Small intestine (tissue), 7 donors: ENCODE data around the gene RAB24. TPM values are rescaled to one million over a fixed set of nuclear protein-coding genes. Genes with fewer than 3 reads are reported as not detected.

Source experiments
- DNase-seq, 2 donors: peaks; one replicate each; pipeline versions ENCODE4 v3.0.0 to v3.0.0-alpha.2; 2013
- FAIRE-seq: peaks from 2 replicates; lab custom pipeline; 2012; peaks lifted over from hg19 to GRCh38; lab: Jason Lieb, UNC
- H3K27ac ChIP-seq, 3 donors: one replicate each; pipeline ENCODE4 v1.5.1; 2013; ENCODE audit warnings: low read length in 2 of 3, mild to moderate bottlenecking in 2 of 3, control low read depth in 1 of 3, inconsistent platforms in 1 of 3, low read depth in 1 of 3, moderate library complexity in 1 of 3
- H3K27me3 ChIP-seq, 3 donors: one replicate each; pipeline ENCODE4 v1.6.1; 2013; ENCODE audit warnings: low read length in 3 of 3, inconsistent platforms in 1 of 3; ENCODE audit not compliant: control insufficient read depth in 3 of 3, insufficient read depth in 3 of 3
- H3K36me3 ChIP-seq, 3 donors: one replicate each; pipeline ENCODE4 v1.6.1; 2013; ENCODE audit warnings: low read length in 3 of 3, inconsistent platforms in 1 of 3, low read depth in 1 of 3, mild to moderate bottlenecking in 1 of 3, moderate library complexity in 1 of 3; ENCODE audit not compliant: control insufficient read depth in 3 of 3, insufficient read depth in 2 of 3
- H3K4me1 ChIP-seq, 3 donors: one replicate each; pipeline ENCODE4 v1.6.1; 2013; ENCODE audit warnings: low read length in 2 of 3, inconsistent platforms in 1 of 3, low read depth in 1 of 3, mild to moderate bottlenecking in 1 of 3, moderate library complexity in 1 of 3; ENCODE audit not compliant: control insufficient read depth in 3 of 3, insufficient read depth in 2 of 3
- H3K4me3 ChIP-seq, 3 donors: one replicate each; pipeline ENCODE4 v1.5.1; 2013; ENCODE audit warnings: low read length in 3 of 3, control low read depth in 1 of 3, inconsistent platforms in 1 of 3, low read depth in 1 of 3, mild to moderate bottlenecking in 1 of 3, moderate library complexity in 1 of 3
- H3K9me3 ChIP-seq, 2 donors: one replicate each; pipeline ENCODE4 v1.6.1; 2013; ENCODE audit warnings: low read depth in 1 of 2, low read length in 1 of 2; ENCODE audit not compliant: control insufficient read depth in 2 of 2, insufficient read depth in 1 of 2
- WGBS, 3 donors: extraction: QIAGEN DNeasy Blood & Tissue Kit; methylation state at CpG; one replicate each; pipeline ENCODE4 v1.1.7; 2013; 5-methylcytosine and 5-hydroxymethylcytosine counted together
- polyA plus RNA-seq, 4 donors: library from polyadenylated mRNA; stranded (reverse) in 3 of 4; unstranded in 1 of 4; fragments of 200-250 nt in 3 of 4; fragments of 120-200 nt in 1 of 4; gene quantifications; one replicate each; pipeline versions ENCODE4 v1.2.1 to v1.2.3, GENCODE V29; 2013
- donor health status: healthy with polysubstance abuse.
- donor health status: control.
- donor health status: control.
- donor health status: Bipolar disorder and iron deficiency.
- donor health status: healthy.

Gene RAB24
- polyA plus RNA-seq, 4 donors = 48.1 to 80.1 (median 73.0) TPM

DNA sequence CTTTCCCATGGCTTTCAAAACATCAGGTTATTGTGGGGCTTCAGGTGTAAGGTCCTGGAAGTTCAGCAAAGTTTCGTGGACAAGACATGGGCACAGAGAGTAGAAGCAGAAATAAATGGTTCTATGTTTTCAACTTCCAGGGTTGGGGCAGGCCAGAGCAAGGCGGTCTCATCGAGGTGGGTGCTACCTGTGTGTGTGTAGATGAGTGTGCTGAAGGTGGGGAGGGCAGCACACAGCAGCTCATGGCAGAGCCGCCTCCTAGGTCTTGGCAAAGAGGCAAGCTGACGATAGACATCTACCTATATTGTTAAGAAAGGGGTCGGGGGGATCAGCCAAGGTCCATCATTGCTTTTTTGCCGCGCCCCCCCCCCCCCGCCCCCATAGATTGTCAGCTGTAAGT is 3.8 kb downstream of the RAB24 start:
- H3K27me3 ChIP-seq = no peaks in the 10 kb centered on the region
- peak overlapping the region in 2 of 3 donors; percentile 82 to 96 for H3K27ac ChIP-seq
- no peak overlapping the region for H3K4me3 ChIP-seq
- peak in 1 of 2 donors; percentile 55 for DNase-seq
- H3K4me1 ChIP-seq = peaks cover 7 to 71% (median 10%) of the 10 kb centered on the region in 3 donors
- peaks cover 0 to 55% (median 7%) of the 10 kb centered on the region in 3 donors for H3K36me3 ChIP-seq
- WGBS, 3 donors = 52 to 55% (median 55%) methylated on average over 9 of the region's 9 CpGs
- FAIRE-seq = no peak
- no peaks in the 10 kb centered on the region for H3K9me3 ChIP-seq

DNA sequence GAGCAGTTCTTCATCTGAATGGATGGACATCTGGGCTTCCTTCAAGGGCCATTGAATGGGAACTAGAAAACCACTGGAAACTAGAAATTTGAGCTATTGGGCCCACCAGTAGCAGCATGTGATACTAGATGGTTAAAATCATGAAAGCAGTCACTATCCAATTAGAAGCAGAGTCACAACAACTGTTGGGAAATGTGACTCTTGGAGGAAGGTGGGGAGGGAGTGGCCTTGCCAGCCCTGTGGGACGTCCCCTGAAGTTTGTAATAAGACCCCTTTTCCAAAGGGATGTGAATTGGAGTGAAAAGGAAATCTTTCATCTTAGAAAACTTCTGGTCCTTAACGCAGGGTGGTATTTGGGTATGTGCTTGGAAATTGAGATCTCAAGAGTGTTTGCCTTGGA is 5.6 kb downstream of the RAB24 start:
- H3K4me3 ChIP-seq = no peak overlapping the region
- H3K36me3 ChIP-seq = peaks cover 7 to 67% (median 20%) of the 10 kb centered on the region in 3 donors
- FAIRE-seq = no peak
- no peaks in the 10 kb centered on the region for H3K27me3 ChIP-seq
- H3K4me1 ChIP-seq = peaks cover 7 to 71% (median 10%) of the 10 kb centered on the region in 3 donors
- 86 to 94% (median 90%) methylated on average over 2 of the region's 2 CpGs for WGBS, 3 donors
- DNase-seq = no peak
- H3K27ac ChIP-seq = peak overlapping the region in 1 of 3 donors; percentile 96
- no peaks in the 10 kb centered on the region for H3K9me3 ChIP-seq

DNA sequence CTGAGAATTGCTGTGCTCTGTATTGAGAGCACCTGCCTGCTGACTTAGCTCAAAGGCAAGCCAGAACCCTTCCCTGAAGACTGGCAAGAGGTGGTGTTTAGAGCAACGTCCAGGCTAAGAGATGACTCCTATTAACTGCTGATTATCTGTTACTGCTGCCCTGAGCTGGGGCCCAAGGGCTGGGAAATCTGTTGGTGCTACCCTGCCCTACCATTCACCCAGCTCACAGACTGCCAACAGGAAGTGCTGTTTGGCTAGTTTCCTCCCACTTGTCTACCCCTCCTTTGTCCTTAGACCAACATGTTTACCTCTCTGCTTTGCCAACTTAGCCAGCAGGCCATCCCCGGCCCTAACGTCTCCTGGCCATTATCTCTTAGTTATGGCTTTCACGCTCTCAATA is 6.9 kb downstream of the RAB24 start:
- FAIRE-seq (no peak), DNase-seq (peak in 1 of 2 donors; percentile 62)
- WGBS, 3 donors = 42 to 48% (median 42%) methylated on average over 4 of the region's 4 CpGs
- peak overlapping the region in 2 of 3 donors; percentile 9 to 76 for H3K27ac ChIP-seq
- H3K27me3 ChIP-seq = no peaks in the 10 kb centered on the region
- H3K9me3 ChIP-seq = no peaks in the 10 kb centered on the region
- peaks cover 7 to 61% (median 10%) of the 10 kb centered on the region in 3 donors for H3K4me1 ChIP-seq
- H3K4me3 ChIP-seq = no peak overlapping the region
- H3K36me3 ChIP-seq = peaks cover 17 to 64% (median 32%) of the 10 kb centered on the region in 3 donors

DNA sequence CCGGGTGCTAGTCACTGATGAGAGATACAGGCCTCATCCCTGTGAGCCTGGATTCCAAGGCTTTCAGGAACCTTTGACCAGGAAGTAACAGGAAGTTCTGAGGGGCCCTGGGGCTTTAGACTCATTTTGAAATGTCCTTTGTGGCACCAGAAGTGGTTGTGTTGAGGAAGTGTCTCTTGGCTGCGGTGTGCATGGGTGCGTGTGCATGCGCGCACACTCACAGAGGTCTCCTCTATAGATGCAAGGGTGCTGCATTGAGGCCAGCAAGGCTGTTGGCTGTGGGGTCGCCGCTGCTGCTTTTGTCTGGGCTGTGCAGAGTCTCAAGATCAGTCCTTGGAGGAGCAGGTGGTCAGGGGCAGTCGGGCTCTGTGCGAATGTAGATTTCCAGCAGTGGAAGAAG is 7.6 kb downstream of the RAB24 start:
- FAIRE-seq (no peak), DNase-seq (peak in 1 of 2 donors; percentile 69)
- Histone ChIP-seq H3K4me3 (no peak overlapping the region), H3K36me3 (peaks cover 17 to 63% (median 32%) of the 10 kb centered on the region in 3 donors), H3K4me1 (peaks cover 5 to 54% (median 6%) of the 10 kb centered on the region in 3 donors), H3K9me3 (no peaks in the 10 kb centered on the region), H3K27me3 (no peaks in the 10 kb centered on the region), H3K27ac (peak overlapping the region in 2 of 3 donors; percentile 9 to 76)
- whole genome bisulfite sequencing, 3 donors = 74 to 85% (median 80%) methylated on average over 9 of the region's 9 CpGs

DNA sequence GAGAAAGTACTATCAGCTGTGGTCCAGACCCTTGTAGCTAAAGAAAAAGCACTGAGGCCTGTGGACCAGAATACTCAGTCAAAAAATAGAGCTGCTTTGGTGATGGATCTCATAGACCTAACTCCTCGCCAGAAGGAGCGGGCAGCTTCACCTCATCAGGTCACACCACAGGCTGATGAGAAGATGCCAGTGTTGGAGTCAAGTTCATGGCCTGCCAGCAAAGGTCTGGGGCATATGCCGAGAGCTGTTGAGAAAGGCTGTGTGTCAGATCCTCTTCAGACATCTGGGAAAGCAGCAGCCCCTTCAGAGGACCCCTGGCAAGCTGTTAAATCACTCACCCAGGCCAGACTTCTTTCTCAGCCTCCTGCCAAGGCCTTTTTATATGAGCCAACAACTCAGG is 8.9 kb downstream of the RAB24 start:
- FAIRE-seq (no peak), DNase-seq (no peak)
- no peak overlapping the region for H3K4me3 ChIP-seq
- peaks cover 0 to 43% (median 0%) of the 10 kb centered on the region in 3 donors for H3K4me1 ChIP-seq
- no peaks in the 10 kb centered on the region for H3K9me3 ChIP-seq
- peaks cover 17 to 68% (median 34%) of the 10 kb centered on the region in 3 donors for H3K36me3 ChIP-seq
- WGBS, 3 donors = 94 to 98% (median 96%) methylated on average over 3 of the region's 3 CpGs
- H3K27me3 ChIP-seq = no peaks in the 10 kb centered on the region
- H3K27ac ChIP-seq = no peak overlapping the region

DNA sequence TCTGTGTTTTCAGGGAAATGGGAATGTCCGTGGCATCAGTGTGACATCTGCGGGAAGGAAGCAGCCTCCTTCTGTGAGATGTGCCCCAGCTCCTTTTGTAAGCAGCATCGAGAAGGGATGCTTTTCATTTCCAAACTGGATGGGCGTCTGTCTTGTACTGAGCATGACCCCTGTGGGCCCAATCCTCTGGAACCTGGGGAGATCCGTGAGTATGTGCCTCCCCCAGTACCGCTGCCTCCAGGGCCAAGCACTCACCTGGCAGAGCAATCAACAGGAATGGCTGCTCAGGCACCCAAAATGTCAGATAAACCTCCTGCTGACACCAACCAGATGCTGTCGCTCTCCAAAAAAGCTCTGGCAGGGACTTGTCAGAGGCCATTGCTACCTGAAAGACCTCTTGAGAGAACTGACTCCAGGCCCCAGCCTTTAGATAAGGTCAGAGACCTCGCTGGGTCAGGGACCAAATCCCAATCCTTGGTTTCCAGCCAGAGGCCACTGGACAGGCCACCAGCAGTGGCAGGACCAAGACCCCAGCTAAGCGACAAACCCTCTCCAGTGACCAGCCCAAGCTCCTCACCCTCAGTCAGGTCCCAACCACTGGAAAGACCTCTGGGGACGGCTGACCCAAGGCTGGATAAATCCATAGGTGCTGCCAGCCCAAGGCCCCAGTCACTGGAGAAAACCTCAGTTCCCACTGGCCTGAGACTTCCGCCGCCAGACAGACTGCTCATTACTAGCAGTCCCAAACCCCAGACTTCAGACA is 9.5 kb downstream of the RAB24 start:
- Histone ChIP-seq H3K9me3 (no peaks in the 10 kb centered on the region), H3K36me3 (peaks cover 17 to 65% (median 34%) of the 10 kb centered on the region in 3 donors), H3K4me3 (no peak overlapping the region), H3K27me3 (no peaks in the 10 kb centered on the region), H3K27ac (no peak overlapping the region), H3K4me1 (peaks cover 0 to 37% (median 0%) of the 10 kb centered on the region in 3 donors)
- DNase-seq = no peak
- WGBS, 3 donors = 94 to 97% (median 96%) methylated on average over 12 of the region's 12 CpGs
- FAIRE-seq = no peak

DNA sequence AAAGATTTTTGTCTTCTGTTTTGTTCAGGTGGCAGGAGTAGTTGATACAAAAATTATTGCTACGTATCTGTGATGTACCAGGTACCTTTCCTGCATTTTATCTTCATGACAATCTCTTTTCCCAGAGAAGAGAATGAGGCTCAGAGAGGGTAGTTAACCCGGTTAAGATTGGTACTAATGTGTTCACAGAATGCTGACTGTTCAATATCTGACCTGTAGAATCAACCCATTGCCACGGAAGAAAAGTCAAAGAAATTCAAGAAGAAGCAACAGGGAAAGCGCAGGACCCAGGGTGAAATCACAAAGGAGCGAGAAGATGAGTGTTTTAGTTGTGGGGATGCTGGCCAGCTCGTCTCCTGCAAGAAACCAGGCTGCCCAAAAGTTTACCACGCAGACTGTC is 11.8 kb downstream of the RAB24 start:
- H3K27me3 ChIP-seq = no peaks in the 10 kb centered on the region
- 95 to 97% (median 97%) methylated on average over 7 of the region's 7 CpGs for WGBS, 3 donors
- no peak overlapping the region for H3K27ac ChIP-seq
- H3K4me1 ChIP-seq = peaks cover 0 to 20% (median 0%) of the 10 kb centered on the region in 3 donors
- peaks cover 19 to 63% (median 37%) of the 10 kb centered on the region in 3 donors for H3K36me3 ChIP-seq
- H3K4me3 ChIP-seq = no peak overlapping the region
- FAIRE-seq = no peak
- no peaks in the 10 kb centered on the region for H3K9me3 ChIP-seq
- DNase-seq = no peak

DNA sequence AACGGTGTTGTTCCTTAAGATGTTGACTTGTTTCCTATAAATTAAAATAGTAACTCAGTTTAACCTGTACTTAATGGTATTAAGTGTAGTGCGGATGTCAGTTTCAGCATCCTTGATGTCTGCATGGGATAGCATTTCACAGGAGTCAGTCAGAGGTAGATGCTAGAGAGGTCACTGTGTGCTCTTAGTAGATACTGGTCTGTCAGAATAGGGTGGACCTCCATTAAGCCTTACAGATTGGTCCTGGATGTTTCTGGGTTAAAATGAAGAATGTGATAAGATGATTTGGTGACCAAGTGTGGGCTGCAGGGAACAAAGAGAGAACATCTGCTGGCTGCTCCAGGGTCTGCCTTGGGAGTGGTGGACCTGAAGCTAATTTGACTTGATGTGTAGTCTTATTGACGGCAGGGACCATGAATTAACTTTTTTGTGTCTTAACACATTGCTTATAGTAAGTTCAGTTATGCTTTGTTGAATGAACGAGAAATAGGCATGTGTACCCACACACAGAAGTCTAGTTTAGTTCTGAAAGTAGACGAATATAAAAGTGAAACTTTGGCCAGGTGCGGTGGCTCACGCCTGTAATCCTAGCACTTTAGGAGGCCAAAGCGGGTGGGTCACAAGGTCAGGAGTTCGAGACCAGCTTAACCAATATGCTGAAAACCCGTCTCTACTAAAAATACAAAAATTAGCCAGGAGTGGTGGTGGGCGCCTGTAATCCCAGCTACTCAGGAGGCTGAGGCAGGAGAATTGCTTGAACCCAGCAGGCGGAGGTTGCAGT is 12.5 kb downstream of the RAB24 start:
- Histone ChIP-seq H3K4me3 (no peak overlapping the region), H3K27ac (no peak overlapping the region), H3K4me1 (peaks cover 0 to 13% (median 0%) of the 10 kb centered on the region in 3 donors), H3K36me3 (peaks cover 20 to 57% (median 38%) of the 10 kb centered on the region in 3 donors), H3K27me3 (no peaks in the 10 kb centered on the region), H3K9me3 (no peaks in the 10 kb centered on the region)
- no peak for FAIRE-seq
- 91 to 95% (median 93%) methylated on average over 12 of the region's 12 CpGs for WGBS, 3 donors
- DNase-seq = no peak
